HUES6 (cell line): ENCODE data around the gene MACROD1.
"Not testable (repeated sequence)": the region's sequence is repeated elsewhere in the genome, so short reads cannot be mapped to it uniquely, and the experiment has no call there.

ENCODE experiments used
- H3K27ac ChIP-seq: 2 replicates; pipeline ENCODE4 v1.7.0; 2013; ENCODE audit warnings: low read depth, mild to moderate bottlenecking, low read length, inconsistent platforms
- H3K27me3 ChIP-seq: 2 replicates; pipeline ENCODE4 v1.6.1; 2013; ENCODE audit warnings: low read length; ENCODE audit not compliant: control insufficient read depth, insufficient read depth
- H3K36me3 ChIP-seq: 2 replicates; pipeline ENCODE4 v1.6.1; 2013; ENCODE audit warnings: low read length; ENCODE audit not compliant: control insufficient read depth, insufficient read depth
- H3K4me1 ChIP-seq: 2 replicates; pipeline ENCODE4 v1.6.1; 2013; ENCODE audit warnings: low read length; ENCODE audit not compliant: control insufficient read depth, insufficient read depth
- H3K4me3 ChIP-seq: 2 replicates; pipeline ENCODE4 v1.5.1; 2013; ENCODE audit warnings: low read depth, low read length
- H3K9ac ChIP-seq: one replicate; pipeline ENCODE4 v1.6.1; 2013; ENCODE audit warnings: mild to moderate bottlenecking, low read length
- H3K9me3 ChIP-seq: 2 replicates; pipeline ENCODE4 v1.6.1; 2013; ENCODE audit warnings: low read depth, low read length; ENCODE audit not compliant: control insufficient read depth, insufficient read depth

The MACROD1 gene

GRCh38 chr11:64163951-64164350, 2.0 kb downstream of the MACROD1 start:
- Histone ChIP-seq H3K36me3 (0 out of 2 replicates have a peak, but pooled peaks cover 3% of the 10 kb centered on the region), H3K9ac (no peak overlapping the region), H3K4me3 (no peak overlapping the region), H3K9me3 (no peaks in the 10 kb centered on the region), H3K27me3 (no peaks in the 10 kb centered on the region), H3K27ac (no peak overlapping the region), H3K4me1 (peaks cover 9% of the 10 kb centered on the region)

DNA sequence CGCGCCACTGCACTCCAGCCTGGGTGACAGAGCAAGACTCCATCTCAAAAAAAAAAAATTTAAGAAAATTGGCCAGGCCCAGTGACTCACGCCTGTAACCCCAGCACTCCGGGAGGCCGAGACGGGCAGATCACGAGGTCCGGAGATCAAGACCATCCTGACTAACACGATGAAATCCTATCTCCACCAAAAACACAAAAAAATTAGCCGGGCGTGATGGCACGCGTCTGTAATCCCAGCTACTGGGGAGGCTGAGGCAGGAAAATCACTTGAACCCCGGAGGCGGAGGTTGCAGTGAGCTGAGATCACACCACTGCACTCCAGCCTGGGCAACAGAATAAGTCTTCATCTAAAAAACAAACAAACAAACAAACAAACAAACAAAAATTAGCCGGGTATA, 3.1 kb downstream of the MACROD1 start:
- H3K27me3 ChIP-seq, H3K27ac ChIP-seq, H3K4me3 ChIP-seq, H3K36me3 ChIP-seq, H3K9me3 ChIP-seq, H3K4me1 ChIP-seq, H3K9ac ChIP-seq: not testable (repeated sequence)

GRCh38 chr11:64161037-64161436, 4.9 kb downstream of the MACROD1 start:
- Histone ChIP-seq H3K27me3 (no peaks in the 10 kb centered on the region), H3K9me3 (no peaks in the 10 kb centered on the region), H3K9ac (no peak overlapping the region), H3K4me1 (peaks cover 9% of the 10 kb centered on the region), H3K36me3 (0 out of 2 replicates have a peak, but pooled peaks cover 3% of the 10 kb centered on the region), H3K4me3 (no peak overlapping the region), H3K27ac (no peak overlapping the region)

- Histone ChIP-seq H3K4me1 (peaks cover 13% of the 10 kb centered on the region), H3K4me3 (no peak overlapping the region), H3K27ac (no peak overlapping the region), H3K9ac (no peak overlapping the region), H3K27me3 (no peaks in the 10 kb centered on the region), H3K9me3 (no peaks in the 10 kb centered on the region), H3K36me3 (0 out of 2 replicates have a peak, but pooled peaks cover 3% of the 10 kb centered on the region)
Observed at GRCh38 chr11:64157631-64158394, 8.1 kb downstream of the MACROD1 start.

GRCh38 chr11:64156235-64157011, 9.5 kb downstream of the MACROD1 start:
- Histone ChIP-seq H3K27ac (no peak overlapping the region), H3K4me1 (peaks cover 16% of the 10 kb centered on the region), H3K36me3 (0 out of 2 replicates have a peak, but pooled peaks cover 3% of the 10 kb centered on the region), H3K9ac (no peak overlapping the region), H3K9me3 (no peaks in the 10 kb centered on the region), H3K27me3 (no peaks in the 10 kb centered on the region), H3K4me3 (no peak overlapping the region)

GRCh38 chr11:64153812-64154211, 12.1 kb downstream of the MACROD1 start:
- Histone ChIP-seq H3K4me3 (no peak overlapping the region), H3K27ac (no peak overlapping the region), H3K36me3 (no peaks in the 10 kb centered on the region), H3K9me3 (no peaks in the 10 kb centered on the region), H3K9ac (no peak overlapping the region), H3K27me3 (no peaks in the 10 kb centered on the region), H3K4me1 (peaks cover 16% of the 10 kb centered on the region)

- Histone ChIP-seq H3K4me1 (peaks cover 21% of the 10 kb centered on the region), H3K9me3 (no peaks in the 10 kb centered on the region), H3K36me3 (no peaks in the 10 kb centered on the region), H3K27ac (no peak overlapping the region), H3K4me3 (no peak overlapping the region), H3K9ac (no peak overlapping the region), H3K27me3 (no peaks in the 10 kb centered on the region)
Observed at GRCh38 chr11:64152841-64153691, 12.8 kb downstream of the MACROD1 start.

DNA sequence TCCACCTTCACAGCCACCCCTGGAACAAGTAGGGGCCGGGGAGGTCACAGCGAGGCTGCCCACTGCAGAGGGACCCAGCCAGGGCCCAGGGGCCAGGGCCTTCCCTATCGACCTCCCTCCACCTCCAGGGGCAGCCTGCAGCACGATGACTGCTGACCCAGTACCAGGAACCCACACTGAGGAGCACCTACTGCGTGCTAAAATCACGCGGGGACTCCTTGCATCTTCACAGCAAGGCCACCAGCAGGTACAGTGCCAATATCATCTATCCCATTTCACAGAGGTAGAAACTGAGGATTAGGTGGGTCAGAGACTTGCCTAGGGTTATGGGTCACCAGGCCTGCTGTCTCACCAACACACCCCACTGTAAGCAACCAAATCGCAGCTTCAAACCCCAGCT, 14.6 kb downstream of the MACROD1 start:
- no peaks in the 10 kb centered on the region for H3K27me3 ChIP-seq
- H3K9ac ChIP-seq: no peak overlapping the region
- no peak overlapping the region for H3K27ac ChIP-seq
- H3K4me1 ChIP-seq: peaks cover 23% of the 10 kb centered on the region
- no peaks in the 10 kb centered on the region for H3K9me3 ChIP-seq
- no peak overlapping the region for H3K4me3 ChIP-seq
- H3K36me3 ChIP-seq: no peaks in the 10 kb centered on the region

GRCh38 chr11:64150481-64151239, 15.3 kb downstream of the MACROD1 start:
- H3K9ac ChIP-seq: no peak overlapping the region
- H3K27ac ChIP-seq: no peak overlapping the region
- H3K4me3 ChIP-seq: no peak overlapping the region

DNA sequence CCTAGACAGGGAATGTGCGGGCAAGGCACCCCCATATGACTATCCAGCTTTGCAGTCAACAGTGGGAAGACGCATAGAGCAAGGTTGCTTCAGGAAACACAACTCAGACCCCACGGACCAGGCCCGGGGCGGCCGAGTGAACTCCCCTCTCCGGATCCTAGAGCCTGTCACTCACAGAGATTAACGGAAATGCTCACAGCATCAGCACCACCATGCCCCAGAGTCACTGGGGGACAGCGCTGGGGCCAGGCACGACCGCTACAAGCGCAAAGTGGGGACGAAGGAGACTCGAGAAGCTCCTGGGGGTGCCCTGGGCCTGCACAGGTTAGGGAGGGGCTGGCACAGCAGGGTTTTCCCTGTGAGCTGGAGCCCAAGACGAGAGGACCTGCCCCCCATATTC, 15.9 kb downstream of the MACROD1 start:
- H3K9me3 ChIP-seq: no peaks in the 10 kb centered on the region

More at GRCh38 chr11:64150481-64151239, 15.3 kb downstream of the MACROD1 start:
- Histone ChIP-seq H3K27me3 (no peaks in the 10 kb centered on the region), H3K9me3 (no peaks in the 10 kb centered on the region), H3K4me1 (peaks cover 23% of the 10 kb centered on the region), H3K36me3 (no peaks in the 10 kb centered on the region)

More for the DNA sequence above, 15.9 kb downstream of the MACROD1 start:
- Histone ChIP-seq H3K27ac (no peak overlapping the region), H3K4me1 (peaks cover 23% of the 10 kb centered on the region), H3K27me3 (no peaks in the 10 kb centered on the region), H3K36me3 (no peaks in the 10 kb centered on the region), H3K4me3 (no peak overlapping the region), H3K9ac (no peak overlapping the region)
